Glomerular visceral epithelial cell (primary cell): ENCODE measurements around the gene SMIM44.

Experiments
- DNase-seq: peaks from one replicate; pipeline ENCODE4 v3.0.0-alpha.2; 2016; ENCODE audit errors: extremely low spot score

SMIM44 gene

DNA sequence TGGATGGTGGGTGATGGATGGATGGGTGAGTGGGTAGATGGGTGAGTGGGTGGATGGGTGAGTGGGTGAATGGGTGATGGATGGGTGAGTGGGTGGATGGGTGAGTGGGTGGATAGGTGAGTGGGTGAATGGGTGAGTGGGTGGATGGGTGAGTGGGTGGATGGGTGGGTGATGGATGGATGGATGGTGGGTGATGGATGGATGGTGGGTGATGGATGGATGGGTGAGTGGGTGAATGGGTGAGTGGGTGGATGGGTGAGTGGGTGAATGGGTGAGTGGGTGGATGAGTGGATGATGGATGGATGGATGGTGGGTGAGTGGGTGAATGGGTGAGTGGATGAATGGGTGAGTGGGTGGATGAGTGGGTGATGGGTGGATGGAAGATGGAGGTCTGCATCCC lies 5.7 kb downstream of the SMIM44 start:
- DNase-seq, result no peak

DNA sequence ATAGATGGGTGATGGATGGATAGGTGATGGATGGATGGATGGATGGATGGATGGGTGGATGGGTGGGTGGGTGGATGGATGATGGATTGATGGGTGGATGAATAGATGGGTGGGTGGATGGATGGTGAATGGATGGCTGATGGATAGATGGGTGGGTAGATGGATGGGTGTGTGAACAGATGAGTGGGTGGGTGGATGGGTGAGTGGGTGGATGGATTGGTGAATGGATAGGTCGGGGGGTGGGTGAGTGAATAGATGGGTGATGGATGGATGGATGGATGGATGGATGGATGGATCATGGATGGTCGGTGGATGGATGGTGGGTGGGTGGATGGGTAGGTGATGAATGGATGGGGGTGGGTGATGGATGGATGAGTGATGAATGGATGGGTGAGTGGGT lies 6.4 kb downstream of the SMIM44 start:
- DNase-seq, result no peak

DNA sequence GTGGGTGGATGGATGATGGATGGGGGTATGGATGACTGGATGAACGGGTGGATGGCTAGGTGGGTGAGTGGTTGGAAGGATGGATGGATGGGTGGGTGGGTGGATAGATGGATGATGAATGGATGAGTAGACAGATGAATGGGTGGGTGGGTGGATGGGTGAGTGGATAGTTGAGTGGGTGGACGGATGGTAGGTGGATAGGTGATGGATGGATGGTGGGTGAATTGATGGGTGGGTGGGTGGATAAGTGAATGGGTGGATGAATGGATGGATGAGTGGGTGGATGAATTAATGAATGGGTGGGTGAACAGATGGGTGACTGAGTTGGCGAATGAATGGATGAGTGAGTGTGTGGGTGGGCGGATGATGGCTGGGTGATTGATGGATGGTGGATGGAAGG lies 7.8 kb downstream of the SMIM44 start:
- no peak for DNase-seq

DNA sequence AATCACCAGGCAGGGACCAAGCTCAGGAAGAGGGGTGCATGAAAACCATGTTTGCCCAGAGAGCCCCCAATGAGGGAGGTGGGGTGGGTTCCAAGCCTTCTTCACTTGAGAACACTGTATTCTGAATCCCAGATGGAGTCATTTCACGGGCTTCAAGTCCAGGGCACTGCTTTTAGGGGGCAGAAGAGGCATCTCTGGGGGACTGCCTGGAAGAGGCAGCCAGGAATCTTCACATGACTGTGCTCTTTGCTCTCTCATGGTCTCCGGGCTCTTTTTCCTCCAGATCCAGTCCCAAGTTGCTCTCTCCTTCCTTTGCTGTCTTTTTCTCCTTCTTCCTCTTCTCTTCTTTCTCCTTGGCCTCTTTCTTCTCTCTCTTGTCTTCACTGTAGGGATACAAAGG lies 8.6 kb downstream of the SMIM44 start:
- DNase-seq, result no peak

DNA sequence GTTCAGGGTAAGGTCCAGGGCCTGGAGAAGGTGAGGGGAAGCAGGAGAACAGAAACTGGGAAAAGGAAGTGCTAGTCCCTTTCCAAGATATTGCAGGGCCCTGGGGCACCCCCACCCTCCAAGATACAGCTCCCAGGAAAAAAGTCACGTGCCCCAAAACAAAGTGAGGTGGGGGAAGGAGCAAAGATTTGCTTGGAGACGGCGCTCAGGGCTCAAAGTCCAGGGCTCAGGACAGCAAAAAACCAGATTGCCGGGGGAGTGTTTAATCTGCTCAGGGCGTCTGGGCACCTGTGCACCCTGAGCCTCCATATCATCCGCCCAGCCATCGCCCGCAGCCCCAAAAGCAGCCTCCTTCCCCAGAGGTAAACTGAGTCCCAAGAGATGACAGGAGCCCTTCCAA lies 9.2 kb downstream of the SMIM44 start:
- no peak for DNase-seq

DNA sequence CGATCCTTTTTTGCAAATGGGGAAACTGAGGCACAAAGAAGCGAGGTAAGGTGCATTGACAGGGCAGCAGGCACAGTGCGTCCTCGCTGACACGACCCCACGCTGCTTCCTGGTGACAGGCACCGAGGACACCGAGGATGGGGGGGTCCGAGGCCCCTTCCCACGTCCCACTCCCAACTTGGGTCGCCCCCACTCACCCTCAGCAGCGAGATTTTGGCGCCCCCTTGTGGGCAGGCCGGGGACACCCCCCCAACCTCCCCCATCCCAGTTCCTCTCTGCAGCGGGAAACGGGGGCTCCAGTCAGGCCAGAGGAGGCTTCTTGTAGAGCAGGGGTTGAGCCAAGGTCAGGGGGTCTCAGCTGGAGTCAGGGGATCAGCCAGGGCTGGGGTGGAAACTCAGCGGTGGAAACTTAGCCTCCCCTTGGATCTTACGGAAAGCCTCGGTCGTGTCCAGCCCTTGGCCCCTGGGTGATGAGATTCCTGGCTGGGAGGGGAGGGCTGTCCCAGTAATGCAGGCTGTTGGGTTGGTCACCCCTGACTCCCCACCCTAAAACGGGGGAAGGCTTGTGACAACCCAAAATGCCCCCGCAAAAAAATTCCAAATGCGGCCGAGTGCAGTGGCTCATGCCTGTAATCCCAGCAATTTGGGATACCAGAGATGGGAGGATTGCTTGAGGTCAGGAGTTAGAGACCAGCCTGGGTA lies 11.1 kb downstream of the SMIM44 start:
- DNase-seq, result no peak

DNA sequence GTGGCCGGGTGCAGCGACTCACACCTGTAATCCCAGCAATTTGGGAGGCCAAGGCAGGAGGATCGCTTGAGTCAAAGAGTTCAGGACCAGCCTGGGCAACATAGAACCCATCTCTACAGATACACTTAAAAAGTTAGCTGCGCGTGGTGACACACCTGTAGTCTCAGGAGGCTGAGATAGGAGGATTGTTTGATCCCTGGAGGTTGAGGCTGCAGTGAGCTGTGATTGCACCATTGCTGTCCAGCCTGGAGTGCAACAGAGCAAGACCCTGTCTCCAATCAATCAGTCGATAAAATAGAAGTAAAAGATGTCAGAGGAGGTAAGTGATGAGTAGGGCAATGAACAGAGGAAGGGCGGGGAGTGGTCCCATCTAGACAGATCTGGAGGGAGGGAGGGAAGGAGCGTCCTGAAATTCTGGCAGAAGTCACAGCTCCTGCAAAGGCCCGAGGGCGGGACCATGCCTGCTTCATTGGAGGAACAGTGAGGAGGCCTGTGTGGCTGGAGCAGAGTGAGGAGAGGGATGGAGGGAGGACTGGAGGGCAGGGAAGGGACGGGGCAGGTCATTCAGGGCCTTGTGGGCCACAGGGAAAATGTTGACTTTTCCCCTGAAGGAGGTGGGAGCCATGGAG lies 12.6 kb downstream of the SMIM44 start:
- no peak for DNase-seq

DNA sequence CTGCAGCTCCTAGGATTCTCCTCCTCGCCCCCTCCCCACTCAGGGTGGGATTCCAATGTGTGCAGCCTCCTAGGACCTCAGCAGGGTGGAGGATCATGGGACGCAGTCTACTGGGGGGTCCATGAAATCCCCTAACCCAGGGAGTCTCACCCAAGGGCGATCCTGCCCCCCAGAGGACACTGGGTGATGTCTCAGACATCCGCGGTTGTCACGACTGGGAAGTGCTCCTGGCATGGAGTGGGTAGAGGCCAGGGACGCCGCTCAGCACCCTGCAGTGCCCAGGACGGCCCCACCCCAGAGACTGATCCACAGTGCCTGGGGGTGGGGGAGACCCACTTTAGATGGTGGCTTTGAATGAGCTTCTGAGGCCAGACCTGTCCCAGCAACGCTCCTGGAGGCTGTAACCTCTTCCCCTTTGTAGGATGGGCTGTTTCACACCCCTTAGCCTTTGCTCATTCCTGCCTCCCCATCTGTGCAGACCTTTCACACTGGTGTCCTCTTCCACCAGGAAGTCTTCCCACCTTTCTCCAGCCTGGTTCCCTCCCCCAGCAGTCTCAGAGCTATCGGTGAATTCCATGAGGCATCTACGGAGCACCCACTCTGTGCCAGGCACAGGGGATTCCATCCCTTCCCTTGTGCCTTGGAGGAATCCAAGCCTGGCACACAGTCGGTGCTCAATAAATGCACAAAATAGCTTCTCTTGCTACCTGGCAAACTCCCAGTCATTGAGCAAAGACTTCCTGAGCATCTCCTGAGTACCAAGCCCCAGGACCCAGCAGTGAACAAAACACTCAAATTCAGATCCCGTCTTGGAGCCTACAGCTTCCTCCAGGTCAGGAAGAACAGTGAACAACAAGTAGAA lies 13.4 kb downstream of the SMIM44 start:
- no peak for DNase-seq

DNA sequence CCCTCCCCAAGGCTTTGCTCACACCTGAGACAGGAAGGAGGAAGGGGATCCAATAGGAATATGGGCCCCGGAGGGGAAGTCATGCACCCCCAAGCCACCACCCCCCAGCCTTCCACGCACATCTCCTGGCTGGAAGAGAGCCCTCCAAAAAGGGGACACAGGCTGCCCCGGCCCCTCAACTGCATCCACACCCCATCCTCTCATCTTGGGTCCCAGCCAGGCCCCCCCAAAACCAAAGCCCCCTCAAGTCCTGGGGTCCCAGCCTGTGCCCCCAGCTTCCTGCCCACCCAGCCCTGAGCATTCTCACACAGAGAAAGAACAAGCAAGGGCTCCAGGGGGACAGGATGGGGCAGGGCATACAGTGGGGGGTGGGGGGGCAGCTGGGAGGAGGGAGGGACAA lies 15.0 kb downstream of the SMIM44 start:
- DNase-seq, result no peak

DNA sequence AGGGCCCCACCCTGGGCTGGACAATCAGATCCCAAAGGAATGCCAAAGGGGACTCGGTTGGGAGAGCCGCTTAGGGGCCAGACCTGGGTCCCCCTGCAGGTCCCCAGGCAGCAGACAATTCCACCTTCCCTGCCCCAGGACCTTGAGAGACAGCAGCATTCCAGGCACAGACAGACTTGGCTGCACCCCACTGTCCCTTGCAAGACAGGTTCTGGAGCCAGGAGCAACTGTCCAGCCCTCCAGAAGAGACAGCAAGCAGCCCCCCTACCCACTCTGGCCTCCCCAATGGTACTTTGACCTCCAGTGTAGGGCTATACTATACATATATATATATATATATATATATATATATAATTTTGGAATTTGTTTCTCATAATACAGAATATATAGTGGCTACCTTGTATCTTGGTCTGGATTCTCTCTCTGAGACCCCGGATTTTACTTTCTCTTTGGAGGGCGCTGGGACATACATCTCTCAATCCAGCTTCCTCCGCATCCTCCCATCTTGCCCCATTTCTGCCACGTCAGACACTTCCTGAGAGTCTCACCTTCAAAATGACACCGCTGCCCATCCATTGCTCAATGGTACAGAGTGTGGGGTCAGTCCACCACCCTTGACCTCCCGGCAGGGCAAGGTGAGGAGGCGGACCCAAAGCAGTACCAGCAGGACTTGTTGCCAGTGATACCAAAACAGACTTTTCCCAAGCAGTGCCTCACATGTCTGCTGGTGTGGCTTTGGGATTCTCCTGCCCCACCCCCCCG lies 15.6 kb downstream of the SMIM44 start:
- no peak for DNase-seq

DNA sequence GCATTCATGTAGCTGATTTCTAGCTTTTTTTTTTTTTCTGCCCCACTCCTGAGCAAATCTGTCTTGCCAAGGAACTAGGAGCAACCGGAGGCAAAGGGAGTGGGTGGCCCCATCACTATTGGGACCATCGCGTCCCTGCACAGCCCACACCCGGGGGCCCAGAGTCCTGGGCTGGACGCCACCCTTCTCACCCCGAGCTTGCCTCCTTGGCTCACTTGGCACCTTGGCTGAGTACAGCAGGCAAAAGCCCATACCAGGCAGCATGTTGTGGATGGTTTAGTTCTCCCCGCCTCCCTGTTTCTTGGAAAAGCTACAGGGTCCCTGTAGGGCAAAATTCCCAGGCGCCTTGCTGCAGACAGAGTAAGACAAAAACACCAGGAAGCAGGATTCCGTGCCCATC lies 16.6 kb downstream of the SMIM44 start:
- no peak for DNase-seq

DNA sequence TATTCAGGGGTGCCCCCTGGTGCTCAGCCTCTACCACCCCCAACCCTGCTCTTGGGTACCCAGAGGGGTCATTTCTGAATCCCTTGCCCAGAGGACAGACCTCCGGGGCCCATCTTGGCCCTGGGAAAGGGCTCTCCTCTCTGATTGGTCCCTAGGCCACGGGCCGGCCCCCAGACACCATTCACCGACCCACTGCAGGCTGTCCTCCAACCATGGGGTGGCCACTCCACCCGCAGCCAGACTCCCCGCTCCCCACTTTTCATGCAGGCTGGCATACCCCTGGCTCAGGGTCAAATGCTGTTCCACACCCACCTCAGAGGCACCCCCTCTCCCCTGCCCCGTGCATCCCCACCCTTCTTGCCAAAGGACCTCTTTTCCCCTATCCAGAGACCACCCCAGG lies 17.7 kb downstream of the SMIM44 start:
- no peak for DNase-seq

DNA sequence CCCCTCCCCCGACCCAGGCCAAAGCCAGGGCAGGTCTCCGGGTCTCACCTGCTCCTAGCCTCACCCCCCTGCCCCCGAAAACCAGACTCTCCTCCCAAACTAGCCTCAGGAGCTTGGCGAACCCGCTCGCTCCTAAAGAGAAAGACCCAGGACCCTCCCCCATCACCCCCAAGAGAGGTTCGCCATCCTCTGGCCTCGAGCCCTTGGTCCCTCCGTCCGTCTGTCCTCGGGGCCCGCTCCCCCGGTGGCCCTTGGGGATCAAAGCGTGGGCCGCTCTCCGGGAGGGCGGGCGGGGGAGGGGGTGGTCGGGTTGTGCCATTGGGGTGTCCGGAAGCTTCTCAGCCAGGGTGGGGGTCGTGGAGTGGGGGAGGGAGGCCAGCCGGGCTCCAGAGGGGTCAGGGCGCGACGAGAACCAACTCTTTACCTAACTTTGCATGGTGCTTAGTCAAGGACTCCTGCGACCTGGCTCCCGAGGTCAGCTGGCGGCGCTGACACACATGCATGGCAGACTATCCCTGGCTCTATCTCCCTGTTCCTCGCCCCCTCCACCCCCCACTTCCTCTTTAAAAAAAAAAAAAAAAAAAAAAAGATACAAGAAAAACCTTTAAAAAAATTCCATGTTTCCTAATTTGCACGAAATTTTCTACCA lies 18.5 kb downstream of the SMIM44 start:
- no peak for DNase-seq

DNA sequence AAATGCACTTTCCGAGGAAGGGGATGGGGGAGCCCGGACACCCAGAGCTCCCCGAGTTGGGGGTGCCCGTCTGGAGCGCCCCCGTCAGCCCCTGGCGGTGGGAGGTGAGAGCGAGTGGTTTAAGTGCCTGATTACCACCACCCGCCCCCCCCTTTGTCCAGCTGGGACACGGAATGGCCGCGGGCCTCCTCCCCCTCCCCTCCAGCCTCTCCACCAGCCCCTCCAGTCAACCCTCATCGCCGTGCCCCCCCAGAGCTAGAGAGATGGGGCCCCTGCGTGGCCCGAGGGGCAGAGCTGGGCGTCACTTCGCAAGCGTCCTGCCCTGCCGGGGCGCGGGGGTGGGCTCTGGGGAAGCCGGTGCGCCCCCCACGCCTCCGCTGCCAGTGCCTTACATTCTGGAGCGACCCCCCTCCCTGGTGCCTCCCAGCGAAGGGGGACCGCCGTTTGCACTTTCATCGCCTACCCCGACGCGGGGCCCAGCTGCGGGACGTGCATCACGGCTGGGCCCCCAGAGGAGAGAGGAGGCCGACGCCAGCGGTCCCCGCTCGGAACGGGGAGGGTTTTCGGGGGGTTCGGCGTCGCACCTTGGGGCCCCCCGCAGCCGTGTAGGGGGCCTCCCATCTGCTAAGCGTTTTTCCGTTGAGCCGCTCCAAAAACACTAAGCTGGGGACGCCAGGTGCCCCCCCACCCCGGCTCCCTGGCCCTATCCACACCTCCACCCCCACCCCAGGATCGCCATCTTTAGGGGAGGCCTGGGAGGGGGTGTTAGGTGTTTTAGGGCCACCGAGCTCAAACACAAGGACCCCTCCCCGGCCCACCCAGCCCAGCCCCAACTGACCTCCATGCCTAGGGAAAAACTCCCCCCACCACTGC lies 19.3 kb downstream of the SMIM44 start:
- no peak for DNase-seq

DNA sequence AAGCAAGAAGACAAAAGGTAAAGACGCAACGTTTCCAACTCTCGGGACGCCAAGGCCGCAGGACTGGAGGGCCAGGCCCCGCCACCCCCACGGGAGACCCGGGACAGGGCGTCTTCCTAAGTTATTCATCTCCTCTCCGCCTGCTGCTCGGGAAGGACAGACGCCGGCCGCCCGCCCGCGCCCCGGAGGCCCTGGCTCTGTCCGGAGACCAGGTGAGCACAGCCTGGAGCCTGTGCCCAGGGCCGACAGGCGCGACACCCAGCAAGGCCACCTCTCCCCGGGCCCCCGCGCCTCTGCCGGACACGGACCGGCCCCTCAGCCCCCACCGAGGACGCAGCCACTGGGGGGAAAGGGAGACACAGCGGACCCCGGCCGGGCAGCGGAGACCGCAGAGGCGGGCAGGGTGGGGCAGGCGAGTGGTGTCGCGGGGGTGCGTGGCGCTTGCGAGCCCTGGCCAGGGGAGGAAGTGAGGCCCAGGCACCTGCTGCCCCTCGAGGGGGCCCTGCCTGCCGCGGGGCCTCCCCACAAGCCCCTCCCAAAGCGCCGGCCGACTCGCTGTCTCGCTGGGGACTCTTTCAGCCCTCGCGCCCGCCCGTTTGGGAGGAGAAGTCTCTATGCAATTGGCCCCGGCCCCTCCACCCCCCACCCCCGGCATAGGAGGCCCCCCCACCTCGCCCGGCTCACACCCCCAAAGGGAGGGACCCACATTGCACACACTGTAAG lies 20.1 kb downstream of the SMIM44 start:
- no peak for DNase-seq

DNA sequence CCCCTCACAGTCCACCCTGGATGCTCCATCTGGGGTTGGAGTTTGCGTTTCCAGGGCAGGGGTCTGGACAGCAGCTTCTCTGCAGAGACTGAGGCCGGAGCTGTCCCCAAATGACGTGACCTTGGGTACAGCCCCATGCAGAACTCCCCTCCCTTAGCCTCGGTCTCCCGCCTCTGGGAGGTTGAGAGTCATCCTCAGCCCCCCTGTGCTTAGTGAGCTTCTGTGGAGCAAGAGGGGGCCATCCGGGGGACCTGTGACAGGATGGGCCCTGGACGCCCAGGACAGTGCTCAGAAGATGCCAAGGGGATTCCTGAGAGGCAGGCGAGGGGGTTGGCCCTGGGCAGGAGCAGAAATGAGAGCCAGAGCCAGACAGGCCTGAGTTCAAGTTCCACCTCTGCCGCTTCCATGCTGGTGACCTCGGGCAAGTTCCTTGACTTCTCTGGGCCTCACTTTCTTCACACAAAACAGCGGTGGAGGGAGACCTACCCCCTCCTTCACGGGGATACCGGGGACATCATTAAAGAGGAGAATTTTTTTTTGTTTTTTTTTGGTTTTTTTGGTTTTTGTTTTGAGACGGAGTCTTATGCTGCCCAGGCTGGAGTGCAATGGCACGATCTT lies 23.2 kb downstream of the SMIM44 start:
- no peak for DNase-seq

DNA sequence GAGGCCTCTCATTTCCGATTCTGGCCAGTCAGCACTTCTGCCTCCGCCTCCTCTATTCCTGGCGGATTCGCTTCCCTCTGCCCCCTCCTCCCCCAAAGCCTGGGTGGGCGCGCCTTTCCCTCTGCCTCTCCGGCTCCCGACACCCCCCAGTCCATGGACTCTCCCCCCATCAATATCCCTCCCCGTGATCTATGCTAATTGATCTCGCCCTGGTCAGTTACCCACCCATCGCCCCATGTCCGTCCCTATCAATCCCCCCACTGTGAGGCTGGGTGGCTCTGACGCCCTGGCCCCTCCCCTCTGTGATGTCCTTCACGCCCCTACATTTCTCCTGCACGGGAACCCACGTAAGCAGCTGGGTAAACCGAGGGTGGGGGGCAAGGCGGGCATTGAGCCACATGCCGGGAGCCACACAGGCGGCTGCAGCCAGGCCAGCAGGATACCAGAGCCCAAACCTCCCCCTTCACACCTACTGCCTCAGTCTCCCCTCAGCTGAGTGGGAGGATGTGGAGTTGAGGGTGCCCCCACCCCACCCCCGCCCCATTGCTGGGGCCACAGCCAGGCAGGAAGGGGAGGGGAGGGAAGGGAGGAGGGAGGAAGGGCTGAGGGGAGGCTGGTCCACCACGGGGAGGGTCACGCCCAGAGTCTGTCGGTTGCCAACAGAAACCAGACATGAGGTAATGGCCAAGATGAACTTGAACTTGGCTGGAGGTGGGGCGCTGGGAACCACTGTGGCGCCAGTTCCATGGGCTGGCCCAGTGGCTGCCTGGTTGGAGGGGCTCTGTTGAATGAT lies 24.0 kb downstream of the SMIM44 start:
- peak; percentile 86 for DNase-seq

DNA sequence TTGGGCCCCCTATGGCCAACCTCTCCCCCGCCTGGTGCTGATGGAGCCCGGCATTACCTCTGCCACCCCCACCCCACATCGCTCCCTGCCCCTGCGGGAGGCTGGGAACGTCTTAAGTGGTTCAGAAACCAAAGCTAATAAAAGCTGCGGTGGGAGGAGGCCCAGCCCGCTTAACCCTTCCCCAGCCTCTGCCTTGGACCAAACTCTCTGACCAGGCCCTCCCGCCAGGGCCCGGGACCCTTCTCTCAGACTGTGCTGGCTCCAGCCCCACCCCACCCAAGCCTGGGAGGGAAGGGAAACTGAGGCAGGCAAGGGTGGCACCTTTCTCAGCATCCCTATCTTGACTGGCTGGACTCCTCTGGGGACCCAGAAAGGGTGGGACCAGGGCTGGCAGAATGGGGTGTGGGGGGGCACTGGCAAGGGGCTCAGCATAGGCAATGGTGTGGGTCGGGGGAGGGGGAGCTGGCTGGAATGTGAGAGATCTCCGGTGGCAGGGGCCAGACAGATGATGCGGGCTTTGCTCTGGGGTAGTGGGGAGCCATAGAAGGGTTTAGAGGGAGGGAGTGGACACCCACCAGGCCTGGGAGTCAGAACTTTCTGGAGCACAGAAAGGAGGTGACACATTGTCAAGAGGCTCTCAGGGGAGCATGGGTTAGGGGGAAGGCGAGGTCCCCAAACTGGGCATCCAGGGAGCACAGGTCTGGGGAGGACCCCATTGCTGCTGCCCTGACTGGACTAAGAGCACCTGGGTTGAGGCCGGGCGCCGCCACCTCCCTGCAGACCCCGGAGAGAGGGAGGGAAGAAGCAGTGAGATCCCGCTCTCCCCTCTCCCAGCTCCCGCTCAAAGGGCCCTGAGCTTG lies 24.8 kb downstream of the SMIM44 start:
- DNase-seq, result no peak
